ENCODE results near the gene PRKG1.

DNA sequence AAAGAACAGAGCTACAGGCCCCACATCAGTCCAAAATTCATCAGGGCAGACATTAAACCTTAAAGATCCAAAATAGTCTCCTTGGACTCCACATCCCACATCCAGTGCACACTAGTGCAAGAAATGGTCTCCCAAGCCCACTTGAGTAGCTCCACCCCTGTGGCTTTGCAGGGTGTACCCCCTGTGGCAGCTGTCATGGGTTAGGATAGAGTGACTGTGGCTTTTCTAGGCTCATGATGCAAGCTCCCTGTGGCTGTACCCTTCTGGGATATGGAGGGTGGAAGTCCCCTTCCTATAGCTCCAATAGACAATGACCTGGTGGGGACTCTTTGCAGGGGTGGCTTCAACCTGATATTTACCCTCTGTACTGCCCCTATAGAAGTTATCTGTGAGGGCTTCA lies 1111.0 kb downstream of the PRKG1 start:
- TF ChIP-seq, protein P1, sequence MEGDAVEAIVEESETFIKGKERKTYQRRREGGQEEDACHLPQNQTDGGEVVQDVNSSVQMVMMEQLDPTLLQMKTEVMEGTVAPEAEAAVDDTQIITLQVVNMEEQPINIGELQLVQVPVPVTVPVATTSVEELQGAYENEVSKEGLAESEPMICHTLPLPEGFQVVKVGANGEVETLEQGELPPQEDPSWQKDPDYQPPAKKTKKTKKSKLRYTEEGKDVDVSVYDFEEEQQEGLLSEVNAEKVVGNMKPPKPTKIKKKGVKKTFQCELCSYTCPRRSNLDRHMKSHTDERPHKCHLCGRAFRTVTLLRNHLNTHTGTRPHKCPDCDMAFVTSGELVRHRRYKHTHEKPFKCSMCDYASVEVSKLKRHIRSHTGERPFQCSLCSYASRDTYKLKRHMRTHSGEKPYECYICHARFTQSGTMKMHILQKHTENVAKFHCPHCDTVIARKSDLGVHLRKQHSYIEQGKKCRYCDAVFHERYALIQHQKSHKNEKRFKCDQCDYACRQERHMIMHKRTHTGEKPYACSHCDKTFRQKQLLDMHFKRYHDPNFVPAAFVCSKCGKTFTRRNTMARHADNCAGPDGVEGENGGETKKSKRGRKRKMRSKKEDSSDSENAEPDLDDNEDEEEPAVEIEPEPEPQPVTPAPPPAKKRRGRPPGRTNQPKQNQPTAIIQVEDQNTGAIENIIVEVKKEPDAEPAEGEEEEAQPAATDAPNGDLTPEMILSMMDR (conservative IDR thresholded peaks at IDR 0.05; ENCODE audit: low read length): no peak
- TF ChIP-seq EZH2phosphoT487 (IDR thresholded peaks at IDR 0.05; ENCODE audit: borderline replicate concordance): no peak

Measured in Loucy (cell line).